GM10847 (cell line): ENCODE data around the gene BPTF.
"Not testable (repeated sequence)": the region's sequence is repeated elsewhere in the genome, so short reads cannot be mapped to it uniquely, and the experiment has no call there.

Experiments
- POLR2A ChIP-seq: IDR thresholded peaks from 2 replicates; pipeline ENCODE4 v1.6.1; 2011; ENCODE audit not compliant: insufficient read length; ENCODE audit errors: extremely low read depth

The BPTF gene

GRCh38 chr17:67995570-67996263 lies 170.4 kb downstream of the BPTF start:
- no peak for TF ChIP-seq POLR2A

- not testable (repeated sequence) for TF ChIP-seq POLR2A
Measured at GRCh38 chr17:67996301-67997171, 171.2 kb downstream of the BPTF start, which contains the start of gene C17orf58. TSS of gene C17orf58 (minus strand) at chr17:67996469. CDS start at chr17:67996198, 271 bp downstream.

GRCh38 chr17:67998466-67998865 lies 173.2 kb downstream of the BPTF start:
- no peak for TF ChIP-seq POLR2A

GRCh38 chr17:67999291-67999911 lies 174.1 kb downstream of the BPTF start:
- no peak for TF ChIP-seq POLR2A

GRCh38 chr17:68004201-68004600 lies 178.9 kb downstream of the BPTF start:
- no peak for TF ChIP-seq POLR2A

GRCh38 chr17:68006797-68007196 lies 181.5 kb downstream of the BPTF start:
- no peak for TF ChIP-seq POLR2A

- TF ChIP-seq POLR2A, result no peak
Measured at GRCh38 chr17:68011199-68011665, 185.9 kb downstream of the BPTF start.

- no peak for TF ChIP-seq POLR2A
Measured at GRCh38 chr17:68013385-68013784, 188.1 kb downstream of the BPTF start.

- no peak for TF ChIP-seq POLR2A
Measured at GRCh38 chr17:68015081-68015723, 189.9 kb downstream of the BPTF start.

GRCh38 chr17:68016838-68017237 lies 191.5 kb downstream of the BPTF start:
- TF ChIP-seq POLR2A, result no peak

- TF ChIP-seq POLR2A, result no peak
Measured at GRCh38 chr17:68019336-68019674, 194.0 kb downstream of the BPTF start.

GRCh38 chr17:68019675-68020408 lies 194.5 kb downstream of the BPTF start:
- TF ChIP-seq POLR2A, result peak; percentile 73

- TF ChIP-seq POLR2A, result no peak
Measured at GRCh38 chr17:68020409-68020756, 195.1 kb downstream of the BPTF start.

- no peak for TF ChIP-seq POLR2A
Measured at GRCh38 chr17:68021963-68022362, 196.7 kb downstream of the BPTF start.
